HEK293 (cell line): Measurements from ENCODE around the gene TDRD3.

Source experiments
- CTCF ChIA-PET: fragments of 350-600 bp; formaldehyde crosslinking; extraction: SDS; loops from one replicate; lab custom pipeline; 2021; ENCODE audit warnings: antibody characterized with exemption; lab: Yijun Ruan, JAX
- POLR2A ChIA-PET: fragments of 300-600 bp; formaldehyde crosslinking; extraction: SDS; loops from one replicate; lab custom pipeline; 2020; ENCODE audit warnings: antibody characterized with exemption, inconsistent platforms; lab: Yijun Ruan, JAX
- H3K27ac ChIP-seq: fragments of 200-500 bp; sonication (Bioruptor generic); 2 replicates; pipeline ENCODE4 v1.5.1; 2014; ENCODE audit warnings: low read depth, low read length, control low read depth, inconsistent platforms; ENCODE audit errors: extremely low read depth
- H3K36me3 ChIP-seq, 2 experiments: fragments of 200-500 bp in 1 of 2; sonication (Bioruptor generic) in 1 of 2; 1 replicate in 1 of 2; 2 replicates in 1 of 2; pipeline ENCODE4 v1.5.1; 2014 to 2017; ENCODE audit warnings: inconsistent platforms in 2 of 2, low read length in 2 of 2; ENCODE audit not compliant: control insufficient read depth in 2 of 2, insufficient read depth in 1 of 2
- H3K4me1 ChIP-seq: fragments of 200-500 bp; sonication (Bioruptor generic); 2 replicates; pipeline ENCODE4 v1.5.1; 2014; ENCODE audit warnings: mild to moderate bottlenecking, low read length, inconsistent platforms; ENCODE audit not compliant: control insufficient read depth, insufficient read depth
- H3K4me3 ChIP-seq: 2 replicates; pipeline ENCODE4 v1.5.1; 2011; ENCODE audit warnings: low read depth, mild to moderate bottlenecking, control low read depth, low read length, moderate library complexity
- H3K9me3 ChIP-seq: fragments of 200-500 bp; sonication (Bioruptor generic); 2 replicates; pipeline ENCODE4 v1.5.1; 2014; ENCODE audit warnings: low read depth, low read length, inconsistent platforms; ENCODE audit not compliant: control insufficient read depth, insufficient read depth
- MYNN ChIP-seq: fragments of 450-650 bp; formaldehyde crosslinking; IDR thresholded peaks from 2 replicates; pipeline ENCODE4 v1.5.1; 2016; ENCODE audit warnings: missing biosample characterization, missing genetic modification characterization, borderline replicate concordance
- PATZ1 ChIP-seq: fragments of 450-650 bp; formaldehyde crosslinking; IDR thresholded peaks from 2 replicates; pipeline ENCODE4 v1.5.1; 2016; ENCODE audit warnings: missing biosample characterization, missing genetic modification characterization
- SALL2 ChIP-seq: fragments of 450-650 bp; formaldehyde crosslinking; IDR thresholded peaks from 2 replicates; pipeline ENCODE4 v1.5.0; 2017; ENCODE audit warnings: missing biosample characterization, mild to moderate bottlenecking, missing genetic modification characterization, borderline replicate concordance
- WT1 ChIP-seq: fragments of 450-650 bp; formaldehyde crosslinking; IDR thresholded peaks from 2 replicates; pipeline ENCODE4 v1.5.1; 2016; ENCODE audit warnings: missing biosample characterization, missing genetic modification characterization
- ZIC2 ChIP-seq: fragments of 450-650 bp; formaldehyde crosslinking; IDR thresholded peaks from 2 replicates; pipeline ENCODE4 v1.5.1; 2016; ENCODE audit warnings: missing biosample characterization, missing genetic modification characterization
- ZNF112 ChIP-seq: fragments of 450-650 bp; formaldehyde crosslinking; IDR thresholded peaks from 2 replicates; pipeline ENCODE4 v1.5.0; 2017; ENCODE audit warnings: missing biosample characterization, missing genetic modification characterization
- ZNF140 ChIP-seq: fragments of 450-650 bp; formaldehyde crosslinking; IDR thresholded peaks from 2 replicates; pipeline ENCODE4 v1.5.1; 2016; ENCODE audit warnings: missing biosample characterization, missing genetic modification characterization
- ZNF169 ChIP-seq: fragments of 450-650 bp; formaldehyde crosslinking; IDR thresholded peaks from 2 replicates; pipeline ENCODE4 v1.5.1; 2016; ENCODE audit warnings: missing biosample characterization, missing genetic modification characterization
- ZNF239 ChIP-seq: fragments of 450-650 bp; formaldehyde crosslinking; IDR thresholded peaks from 2 replicates; pipeline ENCODE4 v1.5.1; 2016; ENCODE audit warnings: missing biosample characterization, missing genetic modification characterization
- ZNF48 ChIP-seq: fragments of 450-650 bp; formaldehyde crosslinking; IDR thresholded peaks from 2 replicates; pipeline ENCODE4 v1.5.1; 2016; ENCODE audit warnings: missing biosample characterization, missing genetic modification characterization
- ZNF501 ChIP-seq: fragments of 450-650 bp; formaldehyde crosslinking; IDR thresholded peaks from 2 replicates; pipeline ENCODE4 v1.5.1; 2016; ENCODE audit warnings: missing biosample characterization, missing genetic modification characterization
- ZNF510 ChIP-seq: fragments of 450-650 bp; formaldehyde crosslinking; IDR thresholded peaks from 2 replicates; pipeline ENCODE4 v1.5.1; 2018; ENCODE audit warnings: mild to moderate bottlenecking, missing genetic modification characterization, missing biosample characterization; ENCODE audit not compliant: insufficient replicate concordance
- ZNF677 ChIP-seq: fragments of 450-650 bp; IDR thresholded peaks from 2 replicates; pipeline ENCODE4 v1.5.0; 2018; ENCODE audit warnings: missing biosample characterization, mild to moderate bottlenecking, missing genetic modification characterization, moderate library complexity
- ZNF785 ChIP-seq: fragments of 450-650 bp; formaldehyde crosslinking; IDR thresholded peaks from 2 replicates; pipeline ENCODE4 v1.5.1; 2016; ENCODE audit warnings: missing biosample characterization, missing genetic modification characterization
- ZNF843 ChIP-seq: fragments of 450-650 bp; formaldehyde crosslinking; IDR thresholded peaks from 2 replicates; pipeline ENCODE4 v1.5.1; 2016; ENCODE audit warnings: missing biosample characterization, missing genetic modification characterization
- ZSCAN30 ChIP-seq: fragments of 450-650 bp; IDR thresholded peaks from 2 replicates; pipeline ENCODE4 v1.5.1; 2018; ENCODE audit warnings: missing biosample characterization, mild to moderate bottlenecking, missing genetic modification characterization, moderate library complexity
- TF ChIP-seq, protein P1 (sequence below): IDR thresholded peaks from 2 replicates; pipeline ENCODE4 v1.6.1; 2011; ENCODE audit warnings: mild to moderate bottlenecking, low read depth, low read length, borderline replicate concordance
- TF ChIP-seq, protein P2 (sequence below): fragments of 450-650 bp; formaldehyde crosslinking; IDR thresholded peaks from 2 replicates; pipeline ENCODE4 v1.5.1; 2016; ENCODE audit warnings: missing biosample characterization, missing genetic modification characterization, low read depth

The TDRD3 gene

GRCh38 chr13:60363288-60363687 is 33.7 kb upstream of the TDRD3 start:
- TF ChIP-seq ZSCAN30 (no peak), ZNF112 (tag by site-specific recombination) (no peak), ZIC2 (tag by site-specific recombination) (peak; percentile 62)
- TF ChIP-seq, protein P1, sequence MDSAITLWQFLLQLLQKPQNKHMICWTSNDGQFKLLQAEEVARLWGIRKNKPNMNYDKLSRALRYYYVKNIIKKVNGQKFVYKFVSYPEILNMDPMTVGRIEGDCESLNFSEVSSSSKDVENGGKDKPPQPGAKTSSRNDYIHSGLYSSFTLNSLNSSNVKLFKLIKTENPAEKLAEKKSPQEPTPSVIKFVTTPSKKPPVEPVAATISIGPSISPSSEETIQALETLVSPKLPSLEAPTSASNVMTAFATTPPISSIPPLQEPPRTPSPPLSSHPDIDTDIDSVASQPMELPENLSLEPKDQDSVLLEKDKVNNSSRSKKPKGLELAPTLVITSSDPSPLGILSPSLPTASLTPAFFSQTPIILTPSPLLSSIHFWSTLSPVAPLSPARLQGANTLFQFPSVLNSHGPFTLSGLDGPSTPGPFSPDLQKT = no peak
- TF ChIP-seq, all 188 proteins: peak for 1
- Histone ChIP-seq H3K36me3 (no peaks in the 10 kb centered on the region), H3K9me3 (no peaks in the 10 kb centered on the region), H3K4me1 (no peaks in the 10 kb centered on the region), H3K4me3 (no peak overlapping the region), H3K27ac (no peak overlapping the region)
- POLR2A ChIA-PET = no interaction called here
- CTCF ChIA-PET = interaction anchor here (1.0 kb wide), 1 partner anchor 11 kb away, joined by 3 read pairs; no protein-coding TSS in a partner anchor

DNA sequence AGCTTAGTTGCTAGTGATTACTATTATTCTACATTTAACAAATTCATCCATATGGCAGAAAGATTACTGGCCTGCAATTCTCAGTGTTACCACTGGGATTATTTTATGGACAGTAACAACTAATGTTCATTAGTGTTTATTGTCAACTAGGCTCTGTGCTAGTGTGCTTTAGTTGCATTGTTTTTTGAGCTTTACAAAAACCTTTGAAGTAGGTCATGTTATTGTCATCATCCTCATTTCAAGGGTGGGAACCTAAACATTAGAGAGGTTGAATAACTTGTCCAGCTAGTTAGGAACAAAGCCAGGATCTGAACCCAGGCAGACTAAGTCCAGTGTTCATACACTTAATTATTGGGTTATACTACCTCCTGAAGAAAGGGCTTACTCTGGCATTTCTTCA is 27.8 kb upstream of the TDRD3 start:
- ChIA-PET POLR2A (no interaction called here), CTCF (interaction anchor here (0.6 to 2.2 kb wide), 8 partner anchors 9 to 1051 kb away, joined by 3 to 10 read pairs (median 3); no protein-coding TSS in a partner anchor)
- Histone ChIP-seq H3K36me3 (no peaks in the 10 kb centered on the region), H3K27ac (no peak overlapping the region), H3K4me3 (no peak overlapping the region), H3K9me3 (no peaks in the 10 kb centered on the region), H3K4me1 (no peaks in the 10 kb centered on the region)
- TF ChIP-seq ZNF510 (tag by site-specific recombination) (no peak), SALL2 (tag by site-specific recombination) (no peak), WT1 (no peak), ZNF501 (tag by site-specific recombination) (no peak)
- TF ChIP-seq, protein P2, sequence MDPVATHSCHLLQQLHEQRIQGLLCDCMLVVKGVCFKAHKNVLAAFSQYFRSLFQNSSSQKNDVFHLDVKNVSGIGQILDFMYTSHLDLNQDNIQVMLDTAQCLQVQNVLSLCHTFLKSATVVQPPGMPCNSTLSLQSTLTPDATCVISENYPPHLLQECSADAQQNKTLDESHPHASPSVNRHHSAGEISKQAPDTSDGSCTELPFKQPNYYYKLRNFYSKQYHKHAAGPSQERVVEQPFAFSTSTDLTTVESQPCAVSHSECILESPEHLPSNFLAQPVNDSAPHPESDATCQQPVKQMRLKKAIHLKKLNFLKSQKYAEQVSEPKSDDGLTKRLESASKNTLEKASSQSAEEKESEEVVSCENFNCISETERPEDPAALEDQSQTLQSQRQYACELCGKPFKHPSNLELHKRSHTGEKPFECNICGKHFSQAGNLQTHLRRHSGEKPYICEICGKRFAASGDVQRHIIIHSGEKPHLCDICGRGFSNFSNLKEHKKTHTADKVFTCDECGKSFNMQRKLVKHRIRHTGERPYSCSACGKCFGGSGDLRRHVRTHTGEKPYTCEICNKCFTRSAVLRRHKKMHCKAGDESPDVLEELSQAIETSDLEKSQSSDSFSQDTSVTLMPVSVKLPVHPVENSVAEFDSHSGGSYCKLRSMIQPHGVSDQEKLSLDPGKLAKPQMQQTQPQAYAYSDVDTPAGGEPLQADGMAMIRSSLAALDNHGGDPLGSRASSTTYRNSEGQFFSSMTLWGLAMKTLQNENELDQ = no peak

DNA sequence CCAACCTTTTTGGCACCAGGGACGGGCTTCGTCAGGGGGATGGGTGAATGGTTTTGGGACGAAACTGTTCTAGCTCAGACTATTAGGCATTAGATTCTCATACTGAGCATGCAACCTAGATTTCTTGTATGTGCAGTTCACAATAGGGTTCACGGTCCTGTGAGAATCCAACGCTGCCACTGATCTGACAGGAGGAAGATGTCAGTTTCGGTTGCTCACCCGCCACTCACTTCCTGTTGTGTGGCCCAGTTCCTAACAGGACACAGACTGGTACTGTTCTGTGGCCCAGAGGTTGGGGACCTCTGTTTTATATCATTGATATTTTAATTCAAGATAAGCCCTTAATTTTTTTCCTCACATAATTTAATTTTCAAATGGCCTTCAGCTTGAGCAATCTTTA is 26.7 kb upstream of the TDRD3 start:
- TF ChIP-seq, protein P2 = no peak
- TF ChIP-seq WT1 (no peak), ZNF677 (tag by site-specific recombination) (no peak), ZNF239 (tag by site-specific recombination) (no peak)
- H3K9me3 ChIP-seq = no peaks in the 10 kb centered on the region
- CTCF ChIA-PET = interaction anchor here (1.1 to 2.2 kb wide), 2 partner anchors 13 to 703 kb away, joined by 3 to 10 read pairs; no protein-coding TSS in a partner anchor
- POLR2A ChIA-PET = no interaction called here
- H3K27ac ChIP-seq = no peak overlapping the region
- H3K4me3 ChIP-seq = no peak overlapping the region
- H3K36me3 ChIP-seq = no peaks in the 10 kb centered on the region
- no peaks in the 10 kb centered on the region for H3K4me1 ChIP-seq

- Histone ChIP-seq H3K36me3 (no peaks in the 10 kb centered on the region), H3K27ac (no peak overlapping the region), H3K9me3 (no peaks in the 10 kb centered on the region), H3K4me3 (no peak overlapping the region), H3K4me1 (no peaks in the 10 kb centered on the region)
- ChIA-PET CTCF (interaction anchor here (0.8 kb wide), 1 partner anchor 13 kb away, joined by 4 read pairs; no protein-coding TSS in a partner anchor), POLR2A (no interaction called here)
- TF ChIP-seq ZNF140 (no peak), MYNN (tag by site-specific recombination) (no peak), ZNF843 (tag by site-specific recombination) (no peak), ZNF785 (tag by site-specific recombination) (no peak), PATZ1 (tag by site-specific recombination) (no peak), ZNF169 (tag by site-specific recombination) (no peak), ZNF48 (tag by site-specific recombination) (no peak)
Observed at GRCh38 chr13:60372141-60372540, 24.9 kb upstream of the TDRD3 start.
